HCT116 (cell line): ENCODE results near the gene AMOTL1. TPM values are rescaled to one million over a fixed set of nuclear protein-coding genes. Genes with fewer than 3 reads are reported as not detected.

Experiments
- ATAC-seq: fragments of 200-7000 bp; cut with Tn5 transposase; 2 replicates; pipeline ENCODE4 v1.9.1; 2020; ENCODE audit warnings: mild to moderate bottlenecking, moderate library complexity
- BruUV-seq: library from RNA; stranded (reverse); fragments of 400-500 nt; replicated peaks from 2 replicates; lab custom pipeline; 2021; lab: Mats Ljungman, UMichigan
- CTCF ChIA-PET: fragments of 300-600 bp; sonication (Branson Sonifier 250); formaldehyde crosslinking; loops from one replicate; lab custom pipeline; 2021; ENCODE audit warnings: antibody characterized with exemption; lab: Charles Lee
- POLR2A ChIA-PET: fragments of 300-600, 350-600 bp; sonication (Branson Sonifier 250); formaldehyde crosslinking; loops from one replicate; lab custom pipeline; 2021; ENCODE audit warnings: antibody characterized with exemption; lab: Charles Lee
- RAD21 ChIA-PET, 2 experiments: fragments of 300-600 bp; sonication (Branson Sonifier 250); formaldehyde crosslinking; loops; one replicate each; lab custom pipeline; 2023; ENCODE audit warnings: low total read pairs in 2 of 2; ENCODE audit not compliant: uncharacterized antibody in 2 of 2, unreplicated experiment in 2 of 2, low non-redundant PET in 1 of 2; lab: Charles Lee
- DNase-seq: peaks from one replicate; pipeline ENCODE4 v3.0.0-alpha.2; 2010; ENCODE audit warnings: low read depth, low spot score
- H2AFZ ChIP-seq: fragments of 200-600 bp; shearing (Covaris generic), sonication (generic); 2 replicates; pipeline ENCODE4 v1.6.1; 2017; ENCODE audit warnings: low read depth, mixed run types, mixed read lengths, antibody characterized with exemption, low read length; ENCODE audit not compliant: poor library complexity, severe bottlenecking
- H3K27ac ChIP-seq: 2 replicates; pipeline ENCODE4 v1.5.1; 2012; ENCODE audit warnings: low read depth, low read length
- H3K27me3 ChIP-seq: fragments of 200-600 bp; sonication (generic); 2 replicates; pipeline ENCODE4 v1.6.1; 2016; ENCODE audit warnings: mixed run types, low read length, mixed read lengths; ENCODE audit not compliant: insufficient read depth
- H3K36me3 ChIP-seq, 2 experiments: fragments of 200-500 bp in 1 of 2; fragments of 200-600 bp in 1 of 2; sonication (Bioruptor generic) in 1 of 2; sonication (generic) in 1 of 2; 2 replicates each; pipeline versions ENCODE4 v1.5.1 to v1.6.1; 2014 to 2016; ENCODE audit warnings: low read length in 2 of 2, inconsistent platforms in 1 of 2, mixed read lengths in 1 of 2, mixed run types in 1 of 2; ENCODE audit not compliant: insufficient read depth in 2 of 2, control insufficient read depth in 1 of 2
- H3K4me1 ChIP-seq, 2 experiments: fragments of 200-600 bp in 1 of 2; sonication (generic) in 1 of 2; 2 replicates each; pipeline versions ENCODE4 v1.5.1 to v1.6.1; 2012 to 2017; ENCODE audit warnings: low read length in 2 of 2, inconsistent platforms in 1 of 2, mild to moderate bottlenecking in 1 of 2, mixed read lengths in 1 of 2, mixed run types in 1 of 2, moderate library complexity in 1 of 2; ENCODE audit not compliant: insufficient read depth in 2 of 2, control insufficient read depth in 1 of 2
- H3K4me2 ChIP-seq: fragments of 200-600 bp; sonication (generic); 2 replicates; pipeline ENCODE4 v1.6.1; 2017; ENCODE audit warnings: mixed run types, low read length, mixed read lengths
- H3K4me3 ChIP-seq, 2 experiments: fragments of 200-600 bp in 1 of 2; sonication (generic) in 1 of 2; replicated peaks in 1 of 2; 2 replicates each; pipeline ENCODE4 v1.5.1; 2011 to 2016; ENCODE audit warnings: low read length in 2 of 2, control low read depth in 1 of 2, low read depth in 1 of 2, mild to moderate bottlenecking in 1 of 2, mixed read lengths in 1 of 2, mixed run types in 1 of 2
- H3K79me2 ChIP-seq: fragments of 200-600 bp; sonication (generic); 2 replicates; pipeline ENCODE4 v1.6.1; 2017; ENCODE audit warnings: mild to moderate bottlenecking, mixed run types, low read length, moderate library complexity, mixed read lengths; ENCODE audit not compliant: insufficient read depth
- H3K9ac ChIP-seq: fragments of 200-600 bp; sonication (generic); 2 replicates; pipeline ENCODE4 v1.6.1; 2016; ENCODE audit warnings: low read length, mixed read lengths
- H3K9me2 ChIP-seq: fragments of 200-600 bp; sonication (generic), shearing (Covaris generic); 2 replicates; pipeline ENCODE4 v1.6.1; 2017; ENCODE audit warnings: mixed run types, mild to moderate bottlenecking, moderate library complexity; ENCODE audit not compliant: insufficient read depth
- H3K9me3 ChIP-seq, 2 experiments: fragments of 200-500 bp in 1 of 2; fragments of 200-600 bp in 1 of 2; sonication (Bioruptor generic) in 1 of 2; sonication (generic) in 1 of 2; 2 replicates each; pipeline ENCODE4 v1.6.1; 2014 to 2017; ENCODE audit warnings: low read length in 2 of 2, mixed read lengths in 2 of 2, inconsistent platforms in 1 of 2, low read depth in 1 of 2, mild to moderate bottlenecking in 1 of 2, mixed run types in 1 of 2, moderate library complexity in 1 of 2; ENCODE audit not compliant: control insufficient read depth in 1 of 2, insufficient read depth in 1 of 2
- H4K20me1 ChIP-seq: fragments of 200-600 bp; sonication (generic), shearing (Covaris generic); 2 replicates; pipeline ENCODE4 v1.6.1; 2017; ENCODE audit warnings: mixed run types, mild to moderate bottlenecking, moderate library complexity; ENCODE audit not compliant: insufficient read depth
- CBX3 ChIP-seq: IDR thresholded peaks from 2 replicates; pipeline ENCODE4 v1.6.1; 2012; ENCODE audit warnings: low read depth
- CEBPB ChIP-seq: IDR thresholded peaks from 2 replicates; pipeline ENCODE4 v1.6.1; 2012; ENCODE audit warnings: low read depth
- EGR1 ChIP-seq: IDR thresholded peaks from 2 replicates; pipeline ENCODE4 v1.6.1; 2012; ENCODE audit warnings: low read depth
- EZH2 ChIP-seq: fragments of 200-600 bp; sonication (generic); IDR thresholded peaks from 2 replicates; pipeline ENCODE4 v1.6.1; 2017; ENCODE audit warnings: antibody characterized with exemption, mixed run types
- JUND ChIP-seq: IDR thresholded peaks from 2 replicates; pipeline ENCODE4 v1.6.1; 2012
- POLR2AphosphoS5 ChIP-seq: IDR thresholded peaks from 2 replicates; pipeline ENCODE4 v1.6.1; 2011; ENCODE audit warnings: mild to moderate bottlenecking, low read depth, low read length, moderate library complexity
- RAD21 ChIP-seq: IDR thresholded peaks from 2 replicates; pipeline ENCODE4 v1.6.1; 2012; ENCODE audit warnings: low read depth, mild to moderate bottlenecking
- REST ChIP-seq: IDR thresholded peaks from 2 replicates; pipeline ENCODE4 v1.6.1; 2012; ENCODE audit warnings: low read depth
- SRF ChIP-seq: IDR thresholded peaks from 2 replicates; pipeline ENCODE4 v1.6.1; 2012; ENCODE audit warnings: low read depth
- TCF7L2 ChIP-seq: IDR thresholded peaks from 2 replicates; pipeline ENCODE4 v1.7.0; 2011; ENCODE audit warnings: borderline replicate concordance, inconsistent platforms; ENCODE audit not compliant: insufficient read depth, insufficient read length; ENCODE audit errors: extremely low read depth
- ZFX ChIP-seq: fragments of 450-650 bp; IDR thresholded peaks from 2 replicates; pipeline ENCODE4 v1.6.1; 2017
- ZNF274 ChIP-seq: fragments of 200-500 bp; sonication (Bioruptor generic); IDR thresholded peaks from 2 replicates; pipeline ENCODE4 v1.6.1; 2014; ENCODE audit warnings: mild to moderate bottlenecking, low read depth, low read length, inconsistent platforms
- intact Hi-C: fragments of 100-400 bp; cut with micrococcal nuclease; formaldehyde crosslinking; loops from 2 replicates; pipeline ENCODE4 v1.10.0; 2022
- total RNA-seq: library from RNA; stranded (reverse); gene quantifications from one replicate; pipeline ENCODE4 v1.2.1, GENCODE V29; 2021; ENCODE audit not compliant: unreplicated experiment
- TF ChIP-seq, protein P1 (sequence below): IDR thresholded peaks from 2 replicates; pipeline ENCODE4 v1.6.1; 2012
- TF ChIP-seq, protein P2 (sequence below): IDR thresholded peaks from 2 replicates; pipeline ENCODE4 v1.6.1; 2011; ENCODE audit warnings: mild to moderate bottlenecking, low read length, moderate library complexity; ENCODE audit not compliant: insufficient replicate concordance; ENCODE audit errors: extremely low read depth
- TF ChIP-seq, protein P3 (sequence below), 3 experiments: fragments of 200-600 bp in 1 of 3; sonication (generic) in 1 of 3; IDR thresholded peaks in 2 of 3; conservative IDR thresholded peaks in 1 of 3; 2 replicates each; pipeline ENCODE4 v1.5.1; 2012 to 2017; ENCODE audit warnings: low read depth in 2 of 3, low read length in 2 of 3, antibody characterized with exemption in 1 of 3, borderline replicate concordance in 1 of 3, control low read depth in 1 of 3, mild to moderate bottlenecking in 1 of 3, mixed read lengths in 1 of 3, mixed run types in 1 of 3, moderate library complexity in 1 of 3; ENCODE audit not compliant: insufficient read depth in 1 of 3

Gene AMOTL1
- total RNA-seq, 1 experiment from 2014 or later = 27.6 TPM

DNA sequence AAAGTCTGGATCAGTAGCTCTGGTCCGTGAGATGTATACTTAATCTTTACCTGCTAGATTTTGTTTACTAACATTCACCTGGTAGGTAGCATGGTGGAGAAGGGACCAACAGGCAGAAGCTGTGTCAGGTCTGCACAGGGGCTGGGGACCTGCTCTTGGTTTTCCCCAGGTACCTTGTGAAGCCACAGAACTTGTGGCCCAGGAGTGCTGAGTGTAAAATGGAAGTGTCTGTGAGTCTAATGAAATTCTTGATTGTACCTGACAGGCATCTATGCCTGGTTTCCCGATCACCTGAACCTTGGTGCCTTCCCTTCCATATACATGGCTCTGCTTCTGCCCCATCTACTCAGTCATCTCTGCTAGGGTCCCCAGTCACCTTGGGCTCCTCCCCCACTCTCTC, 110.8 kb downstream of the AMOTL1 start:
- POLR2A ChIA-PET = no interaction called here
- Histone ChIP-seq H3K27ac (no peak overlapping the region), H3K4me1 (peaks cover 16 to 48% of the 10 kb centered on the region in 2 experiments), H3K36me3 (no peaks in the 10 kb centered on the region; a peak in 1 of 4 replicates), H3K4me3 (no peak overlapping the region), H3K9me3 (no peaks in the 10 kb centered on the region), H3K27me3 (no peaks in the 10 kb centered on the region), H3K79me2 (no peaks in the 10 kb centered on the region), H2AFZ (no peak overlapping the region), H3K9ac (no peak overlapping the region), H3K9me2 (no peaks in the 10 kb centered on the region), H4K20me1 (no peaks in the 10 kb centered on the region), H3K4me2 (no peak overlapping the region)
- RAD21 ChIA-PET = no interaction called here
- intact Hi-C loops = loop anchor here (5.0 kb wide), 1 partner anchor 87 kb away; no protein-coding TSS in a partner anchor
- TF ChIP-seq SRF = no peak
- TF ChIP-seq JUND = no peak
- TF ChIP-seq RAD21 = no peak
- no peak for TF ChIP-seq ZFX
- TF ChIP-seq CEBPB = no peak
- no peak for TF ChIP-seq POLR2AphosphoS5
- no peak for TF ChIP-seq EGR1
- TF ChIP-seq EZH2 = no peak
- no peak for TF ChIP-seq TCF7L2
- no peak for TF ChIP-seq CBX3
- TF ChIP-seq, protein P1, sequence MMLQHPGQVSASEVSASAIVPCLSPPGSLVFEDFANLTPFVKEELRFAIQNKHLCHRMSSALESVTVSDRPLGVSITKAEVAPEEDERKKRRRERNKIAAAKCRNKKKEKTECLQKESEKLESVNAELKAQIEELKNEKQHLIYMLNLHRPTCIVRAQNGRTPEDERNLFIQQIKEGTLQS = no peak
- no peak for TF ChIP-seq REST
- TF ChIP-seq, protein P2, sequence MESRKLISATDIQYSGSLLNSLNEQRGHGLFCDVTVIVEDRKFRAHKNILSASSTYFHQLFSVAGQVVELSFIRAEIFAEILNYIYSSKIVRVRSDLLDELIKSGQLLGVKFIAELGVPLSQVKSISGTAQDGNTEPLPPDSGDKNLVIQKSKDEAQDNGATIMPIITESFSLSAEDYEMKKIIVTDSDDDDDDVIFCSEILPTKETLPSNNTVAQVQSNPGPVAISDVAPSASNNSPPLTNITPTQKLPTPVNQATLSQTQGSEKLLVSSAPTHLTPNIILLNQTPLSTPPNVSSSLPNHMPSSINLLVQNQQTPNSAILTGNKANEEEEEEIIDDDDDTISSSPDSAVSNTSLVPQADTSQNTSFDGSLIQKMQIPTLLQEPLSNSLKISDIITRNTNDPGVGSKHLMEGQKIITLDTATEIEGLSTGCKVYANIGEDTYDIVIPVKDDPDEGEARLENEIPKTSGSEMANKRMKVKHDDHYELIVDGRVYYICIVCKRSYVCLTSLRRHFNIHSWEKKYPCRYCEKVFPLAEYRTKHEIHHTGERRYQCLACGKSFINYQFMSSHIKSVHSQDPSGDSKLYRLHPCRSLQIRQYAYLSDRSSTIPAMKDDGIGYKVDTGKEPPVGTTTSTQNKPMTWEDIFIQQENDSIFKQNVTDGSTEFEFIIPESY = no peak
- TF ChIP-seq, protein P3, sequence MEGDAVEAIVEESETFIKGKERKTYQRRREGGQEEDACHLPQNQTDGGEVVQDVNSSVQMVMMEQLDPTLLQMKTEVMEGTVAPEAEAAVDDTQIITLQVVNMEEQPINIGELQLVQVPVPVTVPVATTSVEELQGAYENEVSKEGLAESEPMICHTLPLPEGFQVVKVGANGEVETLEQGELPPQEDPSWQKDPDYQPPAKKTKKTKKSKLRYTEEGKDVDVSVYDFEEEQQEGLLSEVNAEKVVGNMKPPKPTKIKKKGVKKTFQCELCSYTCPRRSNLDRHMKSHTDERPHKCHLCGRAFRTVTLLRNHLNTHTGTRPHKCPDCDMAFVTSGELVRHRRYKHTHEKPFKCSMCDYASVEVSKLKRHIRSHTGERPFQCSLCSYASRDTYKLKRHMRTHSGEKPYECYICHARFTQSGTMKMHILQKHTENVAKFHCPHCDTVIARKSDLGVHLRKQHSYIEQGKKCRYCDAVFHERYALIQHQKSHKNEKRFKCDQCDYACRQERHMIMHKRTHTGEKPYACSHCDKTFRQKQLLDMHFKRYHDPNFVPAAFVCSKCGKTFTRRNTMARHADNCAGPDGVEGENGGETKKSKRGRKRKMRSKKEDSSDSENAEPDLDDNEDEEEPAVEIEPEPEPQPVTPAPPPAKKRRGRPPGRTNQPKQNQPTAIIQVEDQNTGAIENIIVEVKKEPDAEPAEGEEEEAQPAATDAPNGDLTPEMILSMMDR (IDR thresholded peaks at IDR 0.05 in 2 of 3, conservative IDR thresholded peaks at IDR 0.05 in 1 of 3; ENCODE audit: borderline replicate concordance in 1 of 3, insufficient read depth in 1 of 3, low read depth in 2 of 3, low read length in 2 of 3) = no peak
- no peak for TF ChIP-seq ZNF274
- ATAC-seq (no peak), DNase-seq (no peak)
- CTCF ChIA-PET = no interaction called here
- no TSS peak for BruUV-seq
